Activated naive CD8-positive, alpha-beta T cell (primary cell): Measurements from ENCODE around the gene NRXN3.

ENCODE experiments used
- H3K27ac Mint-ChIP-seq: one replicate; pipeline ENCODE4 v1.8.0; 2021; ENCODE audit warnings: mixed read lengths
- H3K27me3 Mint-ChIP-seq: one replicate; pipeline ENCODE4 v1.8.0; 2021; ENCODE audit warnings: mixed read lengths
- H3K36me3 Mint-ChIP-seq: one replicate; pipeline ENCODE4 v1.8.0; 2021; ENCODE audit warnings: mixed read lengths
- H3K4me1 Mint-ChIP-seq: one replicate; pipeline ENCODE4 v1.8.0; 2021; ENCODE audit warnings: low read depth, mixed read lengths
- H3K4me3 Mint-ChIP-seq: one replicate; pipeline ENCODE4 v1.8.0; 2021; ENCODE audit warnings: mild to moderate bottlenecking, mixed read lengths
- H3K9me3 Mint-ChIP-seq: one replicate; pipeline ENCODE4 v1.8.0; 2021; ENCODE audit warnings: low read depth, mixed read lengths

NRXN3 gene

GRCh38 chr14:79253576-79253975 is 1083.4 kb downstream of the NRXN3 start:
- H3K36me3 Mint-ChIP-seq = no peaks in the 10 kb centered on the region
- H3K4me3 Mint-ChIP-seq = no peak overlapping the region
- peaks cover 7% of the 10 kb centered on the region for H3K27me3 Mint-ChIP-seq
- no peaks in the 10 kb centered on the region for H3K4me1 Mint-ChIP-seq
- no peak overlapping the region for H3K27ac Mint-ChIP-seq
- H3K9me3 Mint-ChIP-seq = no peaks in the 10 kb centered on the region

GRCh38 chr14:79254069-79254775 is 1084.0 kb downstream of the NRXN3 start:
- Mint-ChIP-seq H3K27me3 (peaks cover 6% of the 10 kb centered on the region), H3K4me3 (no peak overlapping the region), H3K4me1 (no peaks in the 10 kb centered on the region), H3K36me3 (no peaks in the 10 kb centered on the region), H3K27ac (no peak overlapping the region), H3K9me3 (no peaks in the 10 kb centered on the region)

DNA sequence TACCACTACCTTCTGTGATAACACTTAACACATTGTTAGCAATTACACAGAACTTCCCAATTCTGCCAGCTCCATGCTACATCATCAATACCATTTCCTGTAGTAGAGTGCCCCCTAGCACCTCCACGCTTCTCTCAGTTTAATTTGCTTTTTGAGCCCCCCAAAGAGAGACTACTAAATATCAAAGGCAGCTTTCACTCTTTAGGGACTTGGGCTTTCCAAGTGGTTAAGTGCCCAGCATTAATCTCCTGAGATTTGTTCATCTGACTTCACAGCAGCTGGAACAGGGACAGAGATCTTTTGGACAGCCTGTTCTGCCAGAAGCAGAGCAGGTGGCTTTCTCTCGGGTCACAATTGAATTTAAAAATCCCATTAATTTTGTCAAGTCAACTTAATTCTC is 1086.2 kb downstream of the NRXN3 start:
- Mint-ChIP-seq H3K9me3 (no peaks in the 10 kb centered on the region), H3K27me3 (peaks cover 4% of the 10 kb centered on the region), H3K36me3 (no peaks in the 10 kb centered on the region), H3K4me3 (no peak overlapping the region), H3K27ac (no peak overlapping the region), H3K4me1 (no peaks in the 10 kb centered on the region)

GRCh38 chr14:79260406-79260805 is 1090.2 kb downstream of the NRXN3 start:
- Mint-ChIP-seq H3K4me1 (no peaks in the 10 kb centered on the region), H3K27ac (no peak overlapping the region)

DNA sequence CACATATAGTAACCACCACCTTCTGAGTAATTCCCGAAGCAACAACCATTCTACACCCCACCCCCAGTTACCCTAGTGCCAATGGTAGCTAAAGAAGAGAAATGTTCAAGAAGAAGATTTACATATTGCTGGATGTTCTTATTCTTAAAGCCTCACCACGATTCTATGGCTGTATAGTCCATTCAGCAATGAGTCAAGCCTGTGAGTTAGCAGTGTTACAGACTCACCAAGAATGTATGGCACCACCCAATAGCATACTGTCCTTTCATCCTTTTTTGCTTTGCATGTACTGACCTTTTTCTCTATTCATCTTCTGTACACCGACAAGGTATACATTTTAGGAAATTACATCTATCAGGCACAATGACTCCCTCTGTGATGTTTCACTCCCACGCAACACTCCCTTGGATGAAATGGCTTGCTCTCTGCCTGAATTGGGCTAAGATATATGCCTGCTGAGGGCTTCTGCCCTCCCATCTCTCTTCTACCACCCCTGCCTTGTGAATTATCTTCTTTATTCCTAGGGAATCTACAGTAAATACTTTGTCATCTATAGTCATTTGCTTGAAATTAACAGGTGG is 1095.3 kb downstream of the NRXN3 start:
- no peak overlapping the region for H3K27ac Mint-ChIP-seq
- H3K36me3 Mint-ChIP-seq = no peaks in the 10 kb centered on the region
- H3K27me3 Mint-ChIP-seq = no peaks in the 10 kb centered on the region
- no peaks in the 10 kb centered on the region for H3K9me3 Mint-ChIP-seq
- no peak overlapping the region for H3K4me3 Mint-ChIP-seq
- H3K4me1 Mint-ChIP-seq = no peaks in the 10 kb centered on the region

More at GRCh38 chr14:79260406-79260805, 1090.2 kb downstream of the NRXN3 start:
- H3K4me3 Mint-ChIP-seq = no peak overlapping the region
- H3K36me3 Mint-ChIP-seq = no peaks in the 10 kb centered on the region
- no peaks in the 10 kb centered on the region for H3K27me3 Mint-ChIP-seq
- no peaks in the 10 kb centered on the region for H3K9me3 Mint-ChIP-seq

DNA sequence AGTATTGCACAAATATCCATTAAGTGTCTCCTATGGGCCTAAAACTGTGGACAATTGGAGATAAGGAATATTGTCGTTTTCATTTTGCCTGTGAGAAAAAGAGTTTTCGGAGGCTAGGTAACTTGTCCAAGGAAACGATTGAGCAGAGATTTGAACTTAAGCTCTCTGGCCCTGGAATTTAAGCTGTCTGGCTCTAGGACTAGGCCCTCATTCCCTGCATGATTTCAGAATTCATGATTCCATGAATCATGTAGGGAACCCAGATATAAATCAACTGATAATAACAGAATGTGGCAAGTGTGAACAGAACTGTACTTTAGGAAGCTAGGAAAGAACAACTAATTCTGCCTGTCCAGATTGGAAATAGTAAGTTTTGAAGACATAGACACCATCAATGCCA is 1100.2 kb downstream of the NRXN3 start:
- H3K27me3 Mint-ChIP-seq = peaks cover 2% of the 10 kb centered on the region
- H3K27ac Mint-ChIP-seq = no peak overlapping the region
- H3K36me3 Mint-ChIP-seq = no peaks in the 10 kb centered on the region
- no peaks in the 10 kb centered on the region for H3K4me1 Mint-ChIP-seq
- no peaks in the 10 kb centered on the region for H3K9me3 Mint-ChIP-seq
- H3K4me3 Mint-ChIP-seq = no peak overlapping the region

- H3K9me3 Mint-ChIP-seq = no peaks in the 10 kb centered on the region
- peaks cover 3% of the 10 kb centered on the region for H3K27me3 Mint-ChIP-seq
- no peaks in the 10 kb centered on the region for H3K4me1 Mint-ChIP-seq
- no peaks in the 10 kb centered on the region for H3K36me3 Mint-ChIP-seq
- H3K4me3 Mint-ChIP-seq = no peak overlapping the region
- no peak overlapping the region for H3K27ac Mint-ChIP-seq
Measured at GRCh38 chr14:79271122-79271521, 1100.9 kb downstream of the NRXN3 start.

DNA sequence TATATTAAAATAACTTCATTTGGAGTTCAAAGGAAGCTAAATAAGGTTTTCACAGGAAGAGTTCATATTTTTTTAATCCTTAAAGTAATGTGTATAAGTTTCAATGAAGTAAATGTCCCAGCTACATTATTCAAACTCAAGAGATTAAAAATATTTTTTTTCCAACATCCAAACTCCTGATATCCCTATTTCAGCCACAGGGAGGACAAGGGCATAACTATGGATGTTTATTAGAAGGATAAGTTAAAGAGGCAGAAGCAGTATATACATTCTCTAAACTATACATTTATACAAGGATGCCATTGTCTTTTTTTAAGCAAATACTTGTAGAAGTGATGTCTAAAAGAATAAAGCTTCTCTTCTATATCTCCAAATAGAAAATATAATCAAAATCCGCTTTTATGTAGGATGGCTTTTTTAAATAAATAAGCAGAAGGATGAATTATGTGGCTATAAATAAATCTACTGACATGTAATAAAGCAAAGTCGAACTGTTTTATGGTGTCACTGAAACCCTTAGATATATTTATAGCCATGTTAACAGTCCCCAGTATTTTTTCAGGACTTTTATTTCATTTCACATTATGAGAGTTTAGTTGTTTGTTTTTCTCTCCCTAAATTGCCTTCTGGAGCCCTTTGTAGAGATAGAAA is 1104.6 kb downstream of the NRXN3 start:
- H3K27ac Mint-ChIP-seq = no peak overlapping the region
- peaks cover 9% of the 10 kb centered on the region for H3K27me3 Mint-ChIP-seq
- H3K4me3 Mint-ChIP-seq = no peak overlapping the region
- H3K36me3 Mint-ChIP-seq = no peaks in the 10 kb centered on the region
- H3K4me1 Mint-ChIP-seq = no peaks in the 10 kb centered on the region
- no peaks in the 10 kb centered on the region for H3K9me3 Mint-ChIP-seq

DNA sequence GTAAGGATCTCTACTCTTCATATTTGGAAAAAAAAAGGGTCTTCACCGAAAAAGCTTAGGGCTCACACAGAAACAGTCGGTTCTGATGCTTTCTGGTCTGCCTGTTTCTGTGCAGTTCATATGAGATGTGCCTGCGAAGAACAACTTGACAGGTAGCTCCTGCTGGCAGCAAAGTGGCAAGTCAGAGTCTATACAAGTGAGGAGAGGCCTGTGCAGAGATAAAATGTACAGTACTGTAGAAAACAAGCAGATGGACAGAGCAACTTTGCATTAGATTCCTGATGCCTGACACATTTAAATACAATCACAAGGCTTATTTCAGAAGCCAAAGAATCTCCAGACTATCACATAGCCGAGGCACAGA is 1105.1 kb downstream of the NRXN3 start:
- Mint-ChIP-seq H3K27ac (no peak overlapping the region), H3K9me3 (no peaks in the 10 kb centered on the region), H3K4me1 (no peaks in the 10 kb centered on the region), H3K4me3 (no peak overlapping the region), H3K36me3 (no peaks in the 10 kb centered on the region), H3K27me3 (peaks cover 12% of the 10 kb centered on the region)

DNA sequence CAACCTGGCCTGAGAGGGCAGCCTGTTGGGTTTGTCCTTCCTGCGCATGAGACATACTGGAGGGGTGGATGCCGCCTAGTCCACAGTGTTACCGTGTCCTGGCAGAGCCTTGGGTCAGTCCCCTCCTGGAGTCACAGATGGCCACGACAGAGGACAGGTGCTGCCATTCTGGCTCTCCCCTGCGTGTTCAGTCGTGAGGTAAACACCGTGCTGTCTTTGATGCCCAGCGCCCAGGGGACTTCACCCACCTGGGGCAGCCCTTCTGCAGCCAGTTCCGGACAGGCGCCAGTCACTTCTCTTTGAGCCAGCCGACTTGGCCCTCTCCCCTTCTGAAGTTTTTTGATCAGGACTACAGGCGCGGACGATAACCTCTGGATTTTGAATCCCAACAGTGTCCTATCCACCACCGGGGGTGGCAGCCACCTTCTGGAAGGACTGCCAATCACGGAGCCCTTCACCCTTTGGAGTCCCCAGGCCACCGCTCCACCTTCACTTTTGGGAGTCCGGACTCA is 1108.2 kb downstream of the NRXN3 start:
- Mint-ChIP-seq H3K27me3 (peaks cover 20% of the 10 kb centered on the region), H3K27ac (no peak overlapping the region), H3K36me3 (no peaks in the 10 kb centered on the region), H3K4me1 (no peaks in the 10 kb centered on the region), H3K4me3 (no peak overlapping the region), H3K9me3 (no peaks in the 10 kb centered on the region)

DNA sequence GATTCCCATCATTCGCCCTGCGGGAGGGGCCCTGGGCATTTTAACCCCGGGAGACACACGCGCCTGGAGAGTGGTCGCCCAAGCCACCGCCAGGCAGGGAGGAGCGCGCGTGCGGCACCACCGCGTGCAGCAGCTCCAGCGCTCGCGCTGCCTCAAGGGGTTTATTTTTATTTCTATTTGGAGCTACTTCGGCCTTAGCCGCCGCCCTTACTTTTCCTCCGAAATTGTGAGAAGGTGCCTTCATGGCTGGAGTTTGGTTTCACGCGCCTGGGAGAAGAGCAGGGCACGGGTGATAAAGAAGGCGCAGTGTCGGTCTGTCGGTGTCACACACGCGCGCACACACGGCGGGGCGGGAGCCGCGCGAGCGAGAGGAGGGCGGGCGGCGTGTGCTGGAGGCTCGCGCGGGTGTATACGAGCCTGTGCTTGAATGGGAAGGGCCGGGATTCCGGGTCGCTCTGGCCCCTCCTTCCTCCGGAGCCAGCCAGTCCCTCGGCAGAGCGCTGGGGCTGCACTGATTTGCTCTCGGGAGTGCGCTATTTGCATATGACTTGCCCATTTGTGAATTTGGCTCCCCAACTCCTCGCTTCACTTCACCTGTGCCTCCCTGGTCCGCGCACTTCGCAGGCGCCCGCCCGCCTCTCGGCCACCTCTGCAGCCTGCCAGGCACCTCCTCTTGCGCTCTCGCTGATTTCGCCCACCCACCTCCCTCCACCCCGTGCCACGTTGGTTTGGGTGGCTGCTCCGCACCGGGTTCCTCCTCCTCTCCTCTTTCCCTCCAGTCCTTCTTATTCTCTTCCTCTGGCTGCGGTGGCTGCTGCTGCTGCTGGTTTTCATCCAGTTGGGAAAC is 1108.8 kb downstream of the NRXN3 start:
- H3K27me3 Mint-ChIP-seq = peaks cover 20% of the 10 kb centered on the region
- no peak overlapping the region for H3K4me3 Mint-ChIP-seq
- H3K36me3 Mint-ChIP-seq = no peaks in the 10 kb centered on the region
- H3K9me3 Mint-ChIP-seq = no peaks in the 10 kb centered on the region
- H3K27ac Mint-ChIP-seq = no peak overlapping the region
- no peaks in the 10 kb centered on the region for H3K4me1 Mint-ChIP-seq

- Mint-ChIP-seq H3K9me3 (no peaks in the 10 kb centered on the region), H3K27ac (no peak overlapping the region), H3K4me3 (no peak overlapping the region), H3K4me1 (no peaks in the 10 kb centered on the region), H3K27me3 (peaks cover 23% of the 10 kb centered on the region), H3K36me3 (no peaks in the 10 kb centered on the region)
Measured at GRCh38 chr14:79279645-79280597, 1109.7 kb downstream of the NRXN3 start.

- Mint-ChIP-seq H3K9me3 (no peaks in the 10 kb centered on the region), H3K27ac (no peak overlapping the region), H3K36me3 (no peaks in the 10 kb centered on the region), H3K27me3 (peaks cover 23% of the 10 kb centered on the region), H3K4me1 (no peaks in the 10 kb centered on the region), H3K4me3 (no peak overlapping the region)
Measured at GRCh38 chr14:79281244-79282152, 1111.3 kb downstream of the NRXN3 start.
